Activated CD8-positive, alpha-beta T cell treated with anti-CD3 and anti-CD28 coated beads for 36 hours (primary cell): ENCODE results near the gene SLC6A5. TPM values are rescaled to one million over a fixed set of nuclear protein-coding genes. Genes with fewer than 3 reads are reported as not detected.

Source experiments
- ATAC-seq: fragments of 200-7000 bp; cut with Tn5 transposase; one replicate; pipeline ENCODE4 v1.10.0; 2021; ENCODE audit warnings: mild to moderate bottlenecking, moderate library complexity
- CTCF ChIA-PET: fragments of 350-600 bp; sonication (Branson Sonifier 250); formaldehyde crosslinking; loops from one replicate; lab custom pipeline; 2021; ENCODE audit warnings: antibody characterized with exemption; lab: Charles Lee
- POLR2A ChIA-PET: fragments of 350-600 bp; sonication (Branson Sonifier 250); formaldehyde crosslinking; loops from one replicate; lab custom pipeline; 2021; ENCODE audit warnings: antibody characterized with exemption; lab: Charles Lee
- DNase-seq: peaks from one replicate; pipeline ENCODE4 v3.0.0-alpha.2; 2020
- H3K27ac Mint-ChIP-seq: one replicate; pipeline ENCODE4 v1.8.0; 2021; ENCODE audit warnings: mild to moderate bottlenecking, mixed read lengths
- H3K27me3 Mint-ChIP-seq: one replicate; pipeline ENCODE4 v1.8.0; 2021; ENCODE audit warnings: mixed read lengths
- H3K36me3 Mint-ChIP-seq: one replicate; pipeline ENCODE4 v1.8.0; 2021; ENCODE audit warnings: low read depth, mixed read lengths
- H3K4me1 Mint-ChIP-seq: one replicate; pipeline ENCODE4 v1.8.0; 2021; ENCODE audit warnings: low read depth, mixed read lengths
- H3K4me3 Mint-ChIP-seq: one replicate; pipeline ENCODE4 v1.8.0; 2021; ENCODE audit warnings: mild to moderate bottlenecking, moderate library complexity, mixed read lengths
- H3K9me3 Mint-ChIP-seq: one replicate; pipeline ENCODE4 v1.8.0; 2021; ENCODE audit warnings: mixed read lengths
- intact Hi-C: fragments of 100-400 bp; cut with micrococcal nuclease; formaldehyde crosslinking; loops from one replicate; pipeline ENCODE4 v1.10.0; 2022
- total RNA-seq, 2 experiments: library from RNA; stranded (reverse); gene quantifications; one replicate each; pipeline ENCODE4 v1.2.3, GENCODE V29; 2021
- TF ChIP-seq, protein P1 (sequence below): fragments of 200-600 bp; IDR thresholded peaks from one replicate; pipeline ENCODE4 v1.8.0; 2022; ENCODE audit warnings: antibody characterized with exemption, mild to moderate bottlenecking

The SLC6A5 gene
- total RNA-seq, 2 experiments from 2014 or later, result not detected

DNA sequence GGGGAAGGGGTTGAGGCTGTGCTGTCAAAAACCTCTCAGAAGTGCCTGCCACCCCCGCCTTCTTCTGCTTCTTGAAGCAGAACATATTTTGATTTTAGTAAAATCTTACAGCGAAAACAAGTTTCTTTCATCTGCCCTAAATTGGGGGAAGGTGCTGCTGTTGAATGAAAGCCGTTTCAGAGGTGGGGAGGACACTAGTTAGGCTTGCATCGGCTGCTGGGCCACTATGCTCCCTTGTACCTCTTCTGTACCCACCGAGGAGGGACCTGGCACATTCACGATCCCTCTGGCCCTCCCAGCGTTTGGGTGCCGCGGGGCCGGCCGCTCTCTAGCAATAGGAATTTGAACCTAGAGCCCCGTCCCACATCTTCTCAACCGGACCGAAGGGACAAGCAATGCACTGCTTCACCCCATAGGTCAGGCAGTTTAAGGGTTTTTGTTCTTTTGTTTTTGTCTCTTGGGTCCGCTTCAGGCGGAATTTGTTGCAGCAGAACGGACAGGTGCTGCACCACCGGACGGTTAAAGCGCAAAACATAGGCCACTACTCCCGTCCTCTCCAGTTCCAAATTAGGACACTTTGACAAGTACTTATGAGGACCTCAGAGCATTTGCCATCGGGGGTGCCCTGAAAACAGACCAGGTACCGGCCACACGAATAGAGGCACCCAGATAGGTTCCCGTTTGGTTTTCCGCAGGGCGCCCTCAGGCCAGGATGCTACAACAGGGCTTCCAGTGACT is 5.6 kb downstream of the SLC6A5 start:
- no peak for ATAC-seq
- ChIA-PET CTCF (no interaction called here), POLR2A (no interaction called here)
- Mint-ChIP-seq H3K36me3 (no peaks in the 10 kb centered on the region), H3K27me3 (peaks cover 84% of the 10 kb centered on the region), H3K9me3 (no peaks in the 10 kb centered on the region), H3K4me3 (no peak overlapping the region), H3K27ac (no peak overlapping the region), H3K4me1 (peaks cover 1% of the 10 kb centered on the region)
- no peak for DNase-seq
- intact Hi-C loops, result loop anchor here (10.0 kb wide), 1 partner anchor 210 kb away; no protein-coding TSS in a partner anchor
- TF ChIP-seq, protein P1, sequence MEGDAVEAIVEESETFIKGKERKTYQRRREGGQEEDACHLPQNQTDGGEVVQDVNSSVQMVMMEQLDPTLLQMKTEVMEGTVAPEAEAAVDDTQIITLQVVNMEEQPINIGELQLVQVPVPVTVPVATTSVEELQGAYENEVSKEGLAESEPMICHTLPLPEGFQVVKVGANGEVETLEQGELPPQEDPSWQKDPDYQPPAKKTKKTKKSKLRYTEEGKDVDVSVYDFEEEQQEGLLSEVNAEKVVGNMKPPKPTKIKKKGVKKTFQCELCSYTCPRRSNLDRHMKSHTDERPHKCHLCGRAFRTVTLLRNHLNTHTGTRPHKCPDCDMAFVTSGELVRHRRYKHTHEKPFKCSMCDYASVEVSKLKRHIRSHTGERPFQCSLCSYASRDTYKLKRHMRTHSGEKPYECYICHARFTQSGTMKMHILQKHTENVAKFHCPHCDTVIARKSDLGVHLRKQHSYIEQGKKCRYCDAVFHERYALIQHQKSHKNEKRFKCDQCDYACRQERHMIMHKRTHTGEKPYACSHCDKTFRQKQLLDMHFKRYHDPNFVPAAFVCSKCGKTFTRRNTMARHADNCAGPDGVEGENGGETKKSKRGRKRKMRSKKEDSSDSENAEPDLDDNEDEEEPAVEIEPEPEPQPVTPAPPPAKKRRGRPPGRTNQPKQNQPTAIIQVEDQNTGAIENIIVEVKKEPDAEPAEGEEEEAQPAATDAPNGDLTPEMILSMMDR, result no peak

DNA sequence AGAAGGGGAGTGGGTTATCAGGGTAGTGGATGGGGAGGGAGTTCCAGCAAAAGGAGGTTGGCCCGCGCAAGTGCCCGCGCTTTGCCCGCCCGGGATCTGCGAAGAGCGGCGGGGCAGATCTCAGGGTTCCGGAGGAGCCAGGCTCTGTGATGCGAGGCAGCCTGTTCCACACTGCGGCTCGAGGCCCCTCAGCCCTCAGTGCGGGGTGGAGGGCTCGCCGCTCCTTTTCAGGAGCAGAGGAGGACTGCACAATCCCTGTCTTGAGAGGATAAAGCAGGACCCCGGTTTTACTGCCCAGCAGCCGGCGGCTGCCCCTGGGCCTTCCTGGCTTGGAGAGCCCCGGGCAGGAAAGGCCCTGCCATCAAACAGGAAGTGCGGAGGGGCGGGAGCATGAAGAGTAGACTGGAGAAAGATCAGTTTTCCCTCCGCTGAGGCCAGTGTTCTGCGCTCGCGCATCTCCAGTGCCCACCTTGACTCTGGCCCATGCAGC is 6.2 kb downstream of the SLC6A5 start:
- Mint-ChIP-seq H3K4me1 (peaks cover 5% of the 10 kb centered on the region), H3K9me3 (no peaks in the 10 kb centered on the region), H3K36me3 (no peaks in the 10 kb centered on the region), H3K27me3 (peaks cover 84% of the 10 kb centered on the region), H3K4me3 (no peak overlapping the region), H3K27ac (no peak overlapping the region)
- intact Hi-C loops, result loop anchor here (10.0 kb wide), 1 partner anchor 211 kb away; no protein-coding TSS in a partner anchor
- DNase-seq, result no peak
- ChIA-PET POLR2A (no interaction called here), CTCF (no interaction called here)
- no peak for ATAC-seq
- TF ChIP-seq, protein P1, result no peak

DNA sequence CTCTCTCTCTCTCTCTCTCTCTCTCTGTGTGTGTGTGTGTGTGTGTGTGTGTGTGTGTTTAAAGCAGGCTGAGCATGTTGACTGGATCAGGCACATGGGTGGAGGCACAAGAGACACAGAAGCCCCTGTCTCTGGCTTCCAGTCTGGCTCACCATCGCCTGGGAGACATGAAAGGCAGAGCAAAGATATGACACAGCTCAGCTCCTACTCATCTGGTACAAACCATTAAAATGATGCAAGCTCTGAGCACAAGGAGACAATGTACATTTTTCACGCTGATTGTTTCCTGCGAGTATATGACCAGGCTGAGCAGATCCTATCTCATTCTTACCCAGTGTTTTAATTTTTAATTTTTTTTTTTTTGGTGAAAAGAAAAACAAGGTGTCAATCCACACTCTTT is 9.5 kb downstream of the SLC6A5 start:
- no peak overlapping the region for H3K27ac Mint-ChIP-seq
- H3K27me3 Mint-ChIP-seq, result peaks cover 73% of the 10 kb centered on the region
- DNase-seq, result no peak
- no peak for ATAC-seq
- no peaks in the 10 kb centered on the region for H3K36me3 Mint-ChIP-seq
- no peaks in the 10 kb centered on the region for H3K9me3 Mint-ChIP-seq
- ChIA-PET CTCF (interaction anchor here (0.7 to 4.2 kb wide), 6 partner anchors 11 to 481 kb away, joined by 3 to 20 read pairs (median 4); no protein-coding TSS in a partner anchor), POLR2A (no interaction called here)
- intact Hi-C loops, result loop anchor here (10.0 kb wide), 1 partner anchor 214 kb away; no protein-coding TSS in a partner anchor
- TF ChIP-seq, protein P1, result no peak
- no peak overlapping the region for H3K4me3 Mint-ChIP-seq
- peaks cover 5% of the 10 kb centered on the region for H3K4me1 Mint-ChIP-seq

DNA sequence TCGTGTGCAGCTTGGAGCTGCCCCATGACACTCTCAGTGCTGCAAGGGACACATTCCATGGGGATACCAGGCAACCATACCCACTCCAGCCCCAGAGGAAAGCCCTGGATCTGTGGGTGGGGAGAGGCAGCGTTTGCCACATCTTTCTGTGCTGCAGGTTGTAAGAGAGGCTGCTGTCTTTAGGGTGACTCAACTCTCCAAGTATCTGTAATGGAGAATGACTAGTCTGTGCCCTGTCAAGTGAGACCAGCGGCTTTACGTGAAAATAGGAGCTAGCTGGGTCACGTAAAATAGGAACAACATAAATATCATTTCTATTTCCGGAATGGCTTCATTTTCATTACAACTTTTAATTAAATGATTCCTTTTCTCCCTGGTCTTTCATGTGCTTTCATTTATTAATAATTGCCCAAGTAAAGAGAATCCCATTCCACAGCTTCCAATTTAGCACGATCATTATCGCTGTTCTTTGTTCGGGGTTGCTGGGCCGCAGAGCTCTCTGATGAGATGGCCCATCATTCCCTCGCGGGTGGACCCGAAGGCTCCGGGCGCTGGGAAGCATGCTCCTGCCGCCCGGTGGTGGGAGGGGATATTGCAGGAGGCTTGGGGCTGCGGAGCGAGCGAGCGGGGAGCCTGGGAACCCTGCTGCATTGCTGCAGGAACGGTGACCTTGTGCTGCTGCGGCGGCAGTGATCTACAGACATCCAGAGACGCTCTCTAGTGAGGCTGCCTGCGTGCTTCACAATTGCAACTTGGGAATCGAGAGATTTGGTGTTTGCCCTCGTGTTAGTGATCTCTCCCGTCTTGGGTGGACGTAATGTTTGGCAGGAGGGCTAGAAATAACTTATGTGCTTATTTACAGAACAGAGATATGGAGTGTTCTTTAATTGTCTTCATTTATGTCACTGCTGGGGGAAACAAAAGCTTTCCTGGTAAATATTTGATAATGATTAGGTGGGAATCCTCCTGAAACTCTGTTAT is 10.6 kb downstream of the SLC6A5 start:
- TF ChIP-seq, protein P1, result peak; percentile 90
- Mint-ChIP-seq H3K4me1 (peaks cover 5% of the 10 kb centered on the region), H3K9me3 (no peaks in the 10 kb centered on the region), H3K27ac (no peak overlapping the region), H3K4me3 (no peak overlapping the region), H3K27me3 (peaks cover 73% of the 10 kb centered on the region), H3K36me3 (no peaks in the 10 kb centered on the region)
- ChIA-PET POLR2A (interaction anchor here (0.6 kb wide), 1 partner anchor 493 kb away, joined by 3 read pairs; no protein-coding TSS in a partner anchor), CTCF (interaction anchor here (0.7 to 4.2 kb wide), 18 partner anchors 9 to 482 kb away, joined by 3 to 20 read pairs (median 4); partner anchors contain the start of gene SLC6A5)
- DNase-seq (peak; percentile 75), ATAC-seq (peak; percentile 97)
- intact Hi-C loops, result loop anchor here (2.0 to 10.0 kb wide), 2 partner anchors 215 to 481 kb away; no protein-coding TSS in a partner anchor
